ENCODE data around the gene LHX4. TPM values are rescaled to one million over a fixed set of nuclear protein-coding genes. Genes with fewer than 3 reads are reported as not detected.

The LHX4 gene
- total and polyA plus RNA-seq, 2 of the 4 experiments (the other 2 are of a cell fraction): 0.05 to 0.18 TPM

- no peak overlapping the region for H3K18ac ChIP-seq (ENCODE audit: low read depth, low read length)
- no peak overlapping the region for H3K4ac ChIP-seq (ENCODE audit: low read depth, low read length)
- no peak overlapping the region for H2BK120ac ChIP-seq (ENCODE audit: low read depth, low read length)
- no peak overlapping the region for H3K9ac ChIP-seq (ENCODE audit: low read depth, low read length)
- dilution Hi-C loops (cut with HindIII; ENCODE audit: low sequenced_read_pairs, unreplicated experiment) (no loop called here), in situ Hi-C loops (cut with MboI; ENCODE audit: low sequenced_read_pairs) (no loop called here), intact Hi-C loops (cut with micrococcal nuclease) (no loop called here)
- WGBS, 2 experiments (ENCODE audit: extremely low coverage in 2 of 2, insufficient read length in 1 of 2): no CpG with 5 or more reads among the region's 2 CpGs
- no peak overlapping the region for H2AFZ ChIP-seq (replicated peaks; ENCODE audit: low read length, poor library complexity)
- no peak overlapping the region for H3K4me3 ChIP-seq (ENCODE audit: insufficient read depth, low read depth, low read length)
- no peak overlapping the region for H4K5ac ChIP-seq (ENCODE audit: low read depth, low read length)
- H3K79me1 ChIP-seq (ENCODE audit: low read depth in 1 of 2, low read length in 2 of 2): peaks cover 8 to 24% of the 10 kb centered on the region in 2 experiments; a peak in 3 of 4 replicates
- BruUV-seq (replicated peaks): no TSS peak
- POLR2A ChIA-PET (ENCODE audit: unreplicated experiment): no interaction called here
- no peaks in the 10 kb centered on the region for H3K27me3 ChIP-seq (ENCODE audit: control insufficient read depth, insufficient read depth, low read length)
- CTCF ChIA-PET: no interaction called here
- no peak overlapping the region for H3K23ac ChIP-seq (ENCODE audit: low read depth, low read length)
- no peak overlapping the region for H3K14ac ChIP-seq (replicated peaks; ENCODE audit: low read depth, low read length)
- no peak overlapping the region for H2BK5ac ChIP-seq (ENCODE audit: low read depth, low read length, poor library complexity, severe bottlenecking)
- H3K9me3 ChIP-seq (ENCODE audit: control insufficient read depth, insufficient read depth, low read length): no peaks in the 10 kb centered on the region
- ATAC-seq (ENCODE audit: low read depth): peak; percentile 89
- DNase-seq: peak; percentile 72
- H3K4me1 ChIP-seq (ENCODE audit: control insufficient read depth, insufficient read depth, low read length): peaks cover 4% of the 10 kb centered on the region; the same call in 1 of the 2 replicates
- no peak overlapping the region for H2AK5ac ChIP-seq (ENCODE audit: low read depth, low read length)
- no peak overlapping the region for H3K27ac ChIP-seq (ENCODE audit: insufficient read depth, low read length)
- H4K91ac ChIP-seq (ENCODE audit: insufficient read depth, low read depth, low read length): no peak overlapping the region
- peaks cover 7% of the 10 kb centered on the region; the same call in 1 of the 2 replicates for H4K20me1 ChIP-seq (ENCODE audit: insufficient read depth, low read length)
- no peaks in the 10 kb centered on the region; the same call in 1 of the 2 replicates for H3K36me3 ChIP-seq (ENCODE audit: control insufficient read depth, insufficient read depth, low read length)
- no peak overlapping the region; the same call in 1 of the 2 replicates for H3K4me2 ChIP-seq (ENCODE audit: low read depth, low read length)
- 0 out of 2 replicates have a peak, but pooled peaks cover 2% of the 10 kb centered on the region for H3K9me1 ChIP-seq (ENCODE audit: insufficient read depth, low read length)
- no peak overlapping the region for H2BK20ac ChIP-seq (ENCODE audit: low read depth, low read length)
- no peak overlapping the region for H4K8ac ChIP-seq (ENCODE audit: low read depth in 2 of 2, low read length in 2 of 2)
- no peak overlapping the region for H3K56ac ChIP-seq (ENCODE audit: extremely low read depth, insufficient read depth, low read length)
- H2BK15ac ChIP-seq (ENCODE audit: low read depth, low read length): no peak overlapping the region
- H2AK9ac ChIP-seq (replicated peaks; ENCODE audit: low read depth, low read length, poor library complexity): no peak overlapping the region
- TF ChIP-seq MAFK (IDR thresholded peaks at IDR 0.05; ENCODE audit: low read depth, low read length) (0 out of 2 replicates have a peak, but pooled peaks have one; percentile 21), CEBPB (IDR thresholded peaks at IDR 0.05; ENCODE audit: low read depth, low read length) (no peak), NFE2L2 (IDR thresholded peaks at IDR 0.05; ENCODE audit: low read depth, low read length) (no peak), RFX5 (IDR thresholded peaks at IDR 0.05; ENCODE audit: low read depth, low read length) (no peak), SMC3 (IDR thresholded peaks at IDR 0.05; ENCODE audit: low read depth, low read length) (no peak), ELK1 (IDR thresholded peaks at IDR 0.05; ENCODE audit: borderline replicate concordance, low read depth, low read length) (no peak), BHLHE40 (IDR thresholded peaks at IDR 0.05; ENCODE audit: low read depth, low read length) (no peak)
Observed at GRCh38 chr1:180301135-180301742, 71.2 kb downstream of the LHX4 start.

Measured in IMR-90 (cell line).